22Rv1 (cell line): Measurements from ENCODE around the gene FAM133A.

ENCODE experiments used
- H3K27ac ChIP-seq: fragments of 450-650 bp; 2 replicates; pipeline ENCODE4 v1.5.1; 2017
- CTCF ChIP-seq: fragments of 450-650 bp; IDR thresholded peaks from 2 replicates; pipeline ENCODE4 v1.5.1; 2017; ENCODE audit warnings: mild to moderate bottlenecking
- ZFX ChIP-seq: fragments of 450-650 bp; IDR thresholded peaks from 2 replicates; pipeline ENCODE4 v1.6.1; 2017; ENCODE audit warnings: antibody characterized with exemption, borderline replicate concordance

The FAM133A gene

GRCh38 chrX:93711076-93711475 lies 37.1 kb downstream of the FAM133A start:
- TF ChIP-seq CTCF (no peak), ZFX (no peak)

GRCh38 chrX:93741811-93742210 lies 67.8 kb downstream of the FAM133A start:
- TF ChIP-seq CTCF (no peak), ZFX (no peak)
- H3K27ac ChIP-seq: no peak overlapping the region

More at GRCh38 chrX:93711076-93711475, 37.1 kb downstream of the FAM133A start:
- H3K27ac ChIP-seq: no peak overlapping the region

- no peak for TF ChIP-seq ZFX
These were observed 86.2 kb downstream of the FAM133A start for GRCh38 chrX:93760163-93760562.

More at GRCh38 chrX:93760163-93760562, 86.2 kb downstream of the FAM133A start:
- H3K27ac ChIP-seq: no peak overlapping the region
